NCI-H1694 treated with DMSO at 0.1 percent for 48 hours (cell line): ENCODE results near the gene MSS51.

Experiments used
- DNase-seq: peaks from one replicate; lab custom pipeline; 2025; lab: John Stamatoyannopoulos, UW

The MSS51 gene

DNA sequence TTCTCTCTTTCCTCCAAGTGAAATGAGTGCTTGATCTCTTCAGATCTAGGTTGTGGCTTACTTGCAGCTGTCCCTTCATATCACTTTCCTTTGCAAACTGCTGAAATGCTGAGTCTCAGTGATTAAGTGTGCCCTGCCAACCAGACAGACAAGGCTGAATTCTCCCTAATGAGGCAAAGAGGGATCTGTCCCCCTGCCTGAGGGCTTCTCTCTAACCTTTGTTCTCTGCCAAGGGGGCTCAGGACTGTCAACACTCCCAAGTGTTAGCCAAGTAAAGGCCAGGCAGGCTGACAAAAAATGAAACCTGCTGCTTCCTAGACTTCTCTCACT lies at the start of gene MSS51:
TSS of gene MSS51 (minus strand) at position 24 of the 330 bp plus-strand sequence. CDS start 5,277 bp downstream, outside the sequence.
- DNase-seq = no peak

DNA sequence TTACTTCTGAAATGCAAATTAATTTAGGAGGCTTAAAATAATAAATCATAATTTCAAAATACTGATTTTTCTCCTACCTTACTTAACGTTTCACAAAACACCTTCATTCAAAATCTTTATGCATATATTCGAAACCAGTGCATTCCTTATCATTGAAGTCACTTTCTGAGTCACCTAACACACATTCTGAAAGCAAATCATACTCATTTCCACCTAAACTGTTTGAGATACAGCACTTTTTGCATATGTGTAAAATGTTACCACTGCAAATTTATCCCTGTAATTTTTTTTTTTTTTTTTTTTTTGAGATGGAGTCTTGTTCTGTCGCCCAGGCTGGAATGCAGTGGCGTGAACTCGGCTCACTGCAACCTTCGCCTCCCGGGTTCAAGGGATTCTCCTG lies 46.8 kb upstream of the MSS51 start:
- no peak for DNase-seq

DNA sequence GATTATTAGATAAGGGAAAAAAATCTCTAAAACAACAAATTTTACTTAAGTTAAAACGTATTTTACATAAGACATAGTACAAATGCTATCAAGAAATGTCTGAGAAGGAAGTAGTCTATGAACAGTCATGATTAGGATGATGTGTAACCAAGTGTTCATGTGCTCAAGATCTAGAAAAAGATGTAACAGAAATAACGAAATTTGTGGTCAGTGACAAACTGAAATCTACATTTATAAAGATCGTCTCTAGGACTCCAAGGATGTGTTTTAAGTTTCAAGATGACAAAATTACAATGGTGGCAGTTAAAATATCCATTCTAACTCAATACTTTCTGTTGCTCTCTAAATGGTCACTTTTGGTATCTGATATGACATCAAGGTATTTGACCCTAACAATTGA lies 45.3 kb upstream of the MSS51 start:
- DNase-seq = no peak

DNA sequence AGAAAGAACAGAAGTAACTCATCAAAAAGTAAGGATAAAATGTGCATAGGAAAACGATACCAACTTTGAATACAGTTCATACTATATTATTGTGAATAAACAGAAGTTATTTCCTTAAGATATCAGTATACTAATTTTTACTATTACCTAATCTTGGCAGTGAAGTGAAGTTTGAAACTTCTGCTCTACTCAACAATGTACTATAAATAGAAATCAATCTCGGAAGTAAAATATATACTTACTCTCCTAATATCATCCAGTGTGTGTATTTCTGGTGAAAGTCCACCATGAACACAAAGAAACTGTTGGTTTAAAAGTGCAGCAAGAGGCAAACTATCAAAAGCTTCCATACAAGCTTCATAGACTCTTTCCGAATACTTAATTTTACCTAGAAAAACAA lies 37.9 kb upstream of the MSS51 start:
- DNase-seq = no peak

DNA sequence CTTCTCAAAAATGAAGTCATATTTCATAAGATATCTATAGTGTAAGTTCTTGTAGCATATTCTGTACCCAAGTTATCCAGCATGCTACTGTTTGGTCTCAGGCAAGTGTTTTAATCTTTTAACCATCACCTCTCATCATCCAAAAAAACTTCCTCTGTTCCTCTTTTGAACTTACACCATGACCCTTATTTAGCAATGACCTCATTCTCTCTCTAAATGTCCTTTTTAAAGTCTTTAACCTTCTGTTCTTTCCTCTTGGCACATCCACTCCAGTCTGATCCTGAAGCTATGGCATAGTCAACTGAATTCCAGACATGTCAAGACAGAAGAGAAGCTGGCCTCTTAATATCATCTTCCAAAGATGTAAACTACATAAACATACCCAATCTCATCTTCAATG lies 36.2 kb upstream of the MSS51 start:
- no peak for DNase-seq

DNA sequence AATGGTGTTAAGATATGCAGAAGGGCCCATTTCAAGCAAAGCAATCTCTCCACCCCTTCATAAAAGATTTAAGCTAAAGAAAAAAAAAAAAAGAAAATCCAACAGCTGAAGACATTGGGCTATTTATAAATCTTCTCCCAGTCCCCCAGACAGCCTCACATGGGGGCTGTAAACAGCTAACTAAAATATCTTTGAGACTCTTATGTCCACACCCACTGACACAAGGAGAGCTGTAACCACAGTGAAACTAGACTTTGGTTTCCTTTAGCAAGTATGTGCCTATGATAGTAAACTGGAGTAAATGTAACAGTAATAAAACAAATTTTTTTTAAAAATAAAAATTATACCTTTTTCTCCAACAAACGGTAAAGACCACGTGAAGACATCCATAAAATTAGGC lies 33.8 kb upstream of the MSS51 start:
- DNase-seq = no peak

DNA sequence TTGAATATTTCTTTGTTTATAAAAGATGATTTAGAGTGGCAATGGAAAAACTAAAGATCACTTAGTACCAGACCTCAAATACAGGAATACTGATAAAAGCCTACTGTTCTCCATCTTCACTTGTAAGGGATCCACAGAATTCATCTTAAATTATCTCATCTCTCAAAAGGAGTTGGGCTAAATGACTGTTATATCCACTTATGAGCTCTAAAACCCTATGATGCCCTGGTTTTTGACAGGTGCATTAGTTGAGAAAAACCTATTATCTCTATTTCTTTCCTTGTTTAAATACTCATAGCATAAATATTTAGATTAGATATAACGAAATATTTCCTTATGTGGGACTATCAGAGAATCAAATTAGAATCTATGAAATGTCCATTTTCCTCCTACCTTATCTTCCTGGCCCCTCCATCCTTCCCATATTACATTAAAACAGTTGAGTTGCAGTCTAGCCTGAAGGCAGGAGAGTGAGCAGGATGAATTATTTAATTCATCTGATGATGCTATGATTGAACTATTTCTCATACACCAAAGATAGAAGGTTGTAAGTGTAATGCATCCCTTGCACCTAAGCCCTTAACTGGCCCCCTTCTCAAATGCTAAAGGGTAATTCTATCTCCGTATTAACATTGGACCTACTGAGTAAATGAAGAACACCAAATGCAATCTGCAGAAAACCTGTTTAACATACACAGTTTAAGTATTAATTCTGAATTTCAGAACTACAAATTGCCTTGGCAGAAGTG lies 32.8 kb upstream of the MSS51 start:
- no peak for DNase-seq

DNA sequence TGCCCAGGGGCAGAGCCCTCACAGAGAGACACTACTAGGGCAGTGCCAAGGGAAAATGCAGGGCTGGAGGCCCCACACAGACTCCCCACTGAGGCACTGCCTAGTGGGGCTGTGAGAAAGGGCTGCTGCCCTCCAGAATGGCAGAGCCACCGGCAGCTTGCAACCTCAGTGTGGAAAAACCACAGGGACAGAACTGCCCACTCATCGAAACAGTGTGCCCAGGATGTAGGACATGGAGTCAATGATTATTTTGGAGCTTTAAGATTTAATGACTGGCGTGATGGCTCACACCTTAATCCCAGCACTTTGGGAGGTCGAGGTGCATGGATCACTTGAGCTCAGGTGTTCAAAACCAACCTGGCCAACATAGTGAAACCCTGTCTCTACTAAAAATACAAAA lies 27.5 kb upstream of the MSS51 start:
- no peak for DNase-seq

DNA sequence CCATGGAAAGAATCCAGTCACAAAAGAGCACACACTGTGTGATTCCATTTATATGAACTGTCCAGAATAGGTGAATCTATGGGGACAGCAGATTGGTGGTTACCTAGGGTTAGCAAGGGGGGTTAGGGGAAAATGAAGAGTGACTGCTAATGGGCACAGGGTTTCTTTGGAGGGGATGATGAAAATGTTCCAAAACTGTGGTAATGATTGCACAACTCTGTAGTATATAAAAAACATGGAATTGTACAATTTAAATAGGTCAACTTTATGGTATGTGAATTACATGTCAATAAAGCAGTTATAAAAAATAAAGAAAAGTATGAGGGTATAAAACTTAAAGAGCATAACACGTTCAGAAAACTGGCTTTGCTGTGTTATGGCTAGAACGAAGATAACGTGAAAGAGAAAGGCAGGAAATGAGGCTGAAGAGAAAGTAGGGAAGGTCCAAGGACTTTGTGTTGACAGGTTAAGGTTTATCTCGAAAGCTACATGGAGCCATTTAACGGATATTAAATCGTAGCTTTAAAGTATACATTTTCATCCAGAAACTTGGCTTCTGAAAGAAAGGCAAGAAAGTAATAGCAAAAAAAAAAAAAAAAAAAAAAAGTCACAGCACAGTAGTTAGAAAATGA lies 26.4 kb upstream of the MSS51 start:
- DNase-seq = no peak

DNA sequence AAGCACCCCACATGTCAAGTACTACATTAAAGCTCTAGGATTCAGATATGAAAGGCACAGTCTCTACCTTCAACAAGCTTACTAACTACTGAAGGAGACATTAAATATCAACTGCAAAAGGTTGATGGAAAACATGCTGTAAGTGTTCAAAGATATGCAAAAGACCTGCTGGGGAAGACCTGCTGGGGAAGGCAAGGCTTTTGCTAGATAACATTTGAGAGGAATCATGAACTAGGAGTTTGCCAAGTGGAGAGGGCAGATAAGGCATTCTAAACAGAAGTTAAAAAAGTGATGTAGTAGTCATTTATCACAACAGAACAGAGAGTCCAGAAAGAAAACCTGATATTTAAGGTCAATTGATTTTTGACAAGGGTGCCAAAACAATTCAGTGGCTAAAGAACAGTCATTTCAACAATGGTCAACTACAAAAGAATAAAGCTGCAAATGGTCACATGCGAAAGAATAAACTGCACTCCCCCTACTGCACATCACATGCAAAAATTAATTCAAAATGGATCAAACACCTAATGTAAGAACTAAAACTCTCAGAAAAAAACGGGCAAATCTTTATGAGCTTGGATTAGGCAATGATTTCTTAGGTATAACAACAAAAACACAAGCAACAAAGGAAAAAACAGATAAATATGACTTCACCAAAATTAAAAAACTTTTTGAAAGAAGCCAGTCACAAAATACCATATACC lies 23.0 kb upstream of the MSS51 start:
- no peak for DNase-seq

DNA sequence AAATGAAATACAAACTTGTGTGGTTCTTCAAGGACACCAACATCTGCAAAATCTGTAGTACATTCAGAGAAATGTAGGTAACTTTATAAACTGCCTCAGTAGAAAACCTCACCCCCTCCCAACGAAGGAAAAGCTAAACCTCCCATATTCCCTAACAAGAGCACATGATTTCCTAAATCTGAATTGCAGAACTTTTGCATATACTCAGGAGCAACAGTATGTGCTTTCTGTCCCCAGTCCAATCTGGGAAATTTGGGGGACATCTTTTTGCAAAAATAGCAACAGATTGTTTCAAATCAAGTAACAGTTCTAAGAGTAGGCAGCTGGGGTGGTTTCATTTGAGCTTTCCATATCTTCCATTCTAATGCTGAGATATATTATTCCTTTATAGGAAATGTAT lies 15.8 kb upstream of the MSS51 start:
- no peak for DNase-seq

DNA sequence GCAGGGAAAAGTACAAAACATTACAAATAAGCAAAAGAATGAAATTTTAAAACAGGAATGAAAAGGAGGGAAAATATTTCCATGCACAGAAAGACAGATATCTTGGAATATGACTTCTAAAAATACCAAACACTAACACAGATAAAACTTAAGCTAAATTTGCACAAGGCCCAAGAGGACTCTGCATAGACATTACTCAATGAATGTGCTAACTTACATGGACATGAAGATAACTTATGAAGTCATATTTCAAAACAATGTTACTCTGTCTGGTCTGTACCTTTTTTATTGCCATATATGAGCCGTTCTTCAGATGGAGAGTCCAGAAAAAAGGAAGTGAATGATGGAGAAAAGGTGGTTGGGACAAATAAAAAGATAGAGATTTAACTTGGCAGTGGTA lies 15.0 kb upstream of the MSS51 start:
- no peak for DNase-seq

DNA sequence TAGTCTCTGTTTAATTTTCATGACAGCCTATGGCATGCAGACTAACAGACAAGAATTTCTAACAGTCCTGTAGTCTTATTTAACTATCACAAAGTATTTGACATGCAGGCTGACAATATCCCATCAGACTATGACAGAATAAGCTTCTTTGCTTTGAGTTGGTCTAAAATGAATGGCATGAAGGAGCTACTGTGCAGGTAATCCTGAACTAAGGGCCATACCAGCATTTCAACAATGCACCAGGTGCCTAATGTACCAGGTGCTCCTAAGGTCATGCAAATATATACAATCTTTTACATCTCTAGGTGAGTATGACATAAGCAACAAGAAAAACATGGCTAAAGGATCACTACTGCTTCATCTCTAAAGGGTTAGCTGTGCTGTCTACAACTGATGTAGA lies 13.6 kb upstream of the MSS51 start:
- no peak for DNase-seq

DNA sequence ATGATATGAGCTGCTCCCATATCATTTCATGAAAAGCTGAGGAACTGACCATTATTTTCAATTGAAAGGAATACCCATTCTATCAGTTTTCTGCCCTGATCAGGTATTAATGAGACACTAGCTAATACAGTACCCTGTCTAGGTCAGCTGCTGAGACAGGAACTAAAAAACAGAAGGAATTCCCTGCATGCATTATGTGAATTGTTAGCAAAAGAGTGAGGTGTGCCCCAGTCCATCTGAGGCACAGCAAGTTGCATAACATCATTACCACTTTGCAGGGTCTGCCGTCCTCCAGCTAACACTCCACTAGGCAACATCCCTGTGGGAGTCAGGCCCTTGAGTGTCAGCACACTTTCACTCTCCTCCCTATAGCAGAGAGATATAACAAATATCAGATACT lies 11.1 kb upstream of the MSS51 start:
- DNase-seq = no peak

DNA sequence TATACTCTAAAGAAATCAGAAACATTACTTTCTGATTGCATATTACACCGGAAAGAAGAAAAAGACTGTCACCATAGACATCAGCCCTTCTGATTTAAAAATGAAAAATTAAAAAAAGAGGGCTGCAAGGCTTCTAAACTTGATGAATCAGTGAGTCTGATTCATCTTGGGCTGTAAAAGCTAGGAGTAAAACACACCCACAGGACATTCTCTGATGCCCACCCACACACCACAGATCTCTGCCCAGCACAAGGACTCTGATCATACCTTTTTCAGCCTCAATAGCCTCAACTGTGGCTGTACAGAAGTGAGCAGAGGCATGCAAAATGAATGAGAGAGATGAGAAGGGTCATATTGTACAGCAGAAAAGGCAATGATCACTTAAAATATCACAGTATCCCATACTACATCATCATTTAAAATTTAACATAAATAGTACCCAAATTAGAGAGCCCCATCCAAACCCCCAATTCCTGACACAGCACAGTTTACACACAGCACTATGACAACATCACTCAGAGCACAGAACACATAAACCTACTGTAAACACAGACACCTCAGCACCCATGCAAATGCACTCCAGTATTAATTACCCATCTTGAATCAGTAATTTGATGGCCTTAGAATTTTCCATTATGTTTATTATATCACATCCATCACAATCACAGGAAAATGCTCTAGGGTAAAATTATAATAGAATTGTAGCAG lies 6.4 kb upstream of the MSS51 start:
- DNase-seq = no peak

DNA sequence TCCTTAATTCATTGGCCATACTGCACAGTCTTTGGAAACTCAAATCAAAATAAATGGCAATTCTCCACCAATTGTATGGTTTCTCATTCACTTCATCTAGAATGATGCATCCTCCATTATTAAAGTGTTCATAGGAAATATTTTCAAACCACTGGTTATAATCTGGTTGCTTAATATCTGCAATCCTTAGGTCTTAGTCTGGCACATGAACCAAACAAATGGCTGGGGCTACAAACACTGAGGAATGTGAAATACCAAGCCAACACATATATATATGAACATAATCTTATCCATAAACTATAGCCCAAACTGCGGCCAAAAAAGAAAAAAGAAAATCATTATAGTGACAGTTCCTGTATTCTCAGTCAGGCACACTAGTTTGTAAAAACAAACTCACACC lies 5.7 kb upstream of the MSS51 start:
- no peak for DNase-seq

DNA sequence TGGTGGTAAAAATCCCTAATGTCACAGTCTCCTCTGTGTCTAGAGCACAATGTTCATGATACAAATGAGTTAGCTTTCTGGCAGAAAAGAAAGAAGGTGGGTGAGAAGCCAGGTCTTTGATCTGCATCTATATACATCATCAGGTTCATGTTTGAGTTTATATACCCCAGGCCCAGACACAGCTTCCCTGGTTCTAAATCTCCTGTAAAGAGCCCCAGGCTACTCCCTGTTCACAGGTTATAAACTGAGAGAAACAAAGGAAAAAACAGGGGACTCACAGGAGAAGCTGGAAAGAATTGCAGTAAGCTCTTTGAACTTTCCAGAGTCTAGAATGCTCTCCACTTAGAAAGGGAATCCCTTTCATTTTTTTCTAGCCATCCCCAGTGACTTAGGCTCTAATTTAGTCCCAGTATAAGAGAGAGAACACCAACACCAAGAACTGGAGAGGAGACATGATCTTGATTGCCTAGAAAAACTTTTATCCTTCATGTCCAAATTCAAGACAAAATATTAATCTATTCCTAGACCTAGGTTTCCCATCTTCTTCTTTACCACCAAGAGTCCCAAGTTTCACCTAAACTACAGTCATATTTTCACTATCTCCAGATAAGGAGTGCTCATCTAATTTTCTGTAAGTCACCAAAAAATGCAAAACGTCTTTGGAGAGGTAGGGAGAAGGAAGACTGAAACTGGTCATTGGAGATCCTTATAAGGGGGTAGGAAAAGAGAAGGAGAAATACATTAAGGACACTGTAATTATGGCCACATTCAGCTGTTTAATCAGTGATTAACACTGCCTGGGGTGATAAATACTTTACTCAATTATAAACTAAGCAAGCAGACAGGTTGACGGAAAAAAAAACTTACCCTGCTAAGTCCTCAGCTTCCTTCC lies 469 bp downstream of the MSS51 start:
- no peak for DNase-seq

DNA sequence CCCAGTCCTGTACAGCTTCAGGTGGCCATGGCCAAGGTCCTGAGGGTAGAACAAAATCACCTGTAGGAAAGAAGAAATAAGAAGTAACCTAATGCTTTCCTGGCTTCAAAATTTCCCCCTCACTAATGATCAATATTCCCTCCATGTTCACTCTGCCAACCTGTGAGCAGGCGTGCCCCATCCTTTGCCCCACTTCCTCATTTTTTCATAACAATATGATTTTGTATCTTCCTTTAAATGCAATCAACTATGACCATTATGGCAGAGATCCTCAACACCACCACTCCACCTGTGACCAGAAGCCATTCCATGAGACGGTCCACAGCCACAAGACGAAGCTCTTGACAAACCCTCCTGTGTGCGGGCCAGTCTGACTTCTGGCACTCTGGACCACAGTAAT lies 7.0 kb downstream of the MSS51 start:
- DNase-seq = no peak

DNA sequence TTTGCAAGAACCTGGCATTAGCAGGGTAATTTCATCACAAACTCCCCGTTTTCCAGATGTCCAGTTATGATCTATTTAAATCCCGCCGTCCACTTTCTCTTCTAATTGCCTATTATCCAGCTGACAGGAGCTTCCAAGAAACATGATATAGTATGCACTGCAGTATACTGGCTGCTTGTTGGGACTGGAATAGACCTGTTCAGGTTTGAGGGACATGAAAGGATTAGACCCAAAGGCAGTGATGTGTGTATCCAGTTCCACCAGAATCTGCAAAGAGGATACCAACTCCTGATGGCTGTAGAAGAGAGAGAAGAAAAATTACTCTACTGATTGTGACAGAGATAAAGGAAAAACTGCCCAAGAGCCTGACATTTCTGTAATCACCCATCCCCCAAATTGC lies 8.9 kb downstream of the MSS51 start:
- DNase-seq = no peak

DNA sequence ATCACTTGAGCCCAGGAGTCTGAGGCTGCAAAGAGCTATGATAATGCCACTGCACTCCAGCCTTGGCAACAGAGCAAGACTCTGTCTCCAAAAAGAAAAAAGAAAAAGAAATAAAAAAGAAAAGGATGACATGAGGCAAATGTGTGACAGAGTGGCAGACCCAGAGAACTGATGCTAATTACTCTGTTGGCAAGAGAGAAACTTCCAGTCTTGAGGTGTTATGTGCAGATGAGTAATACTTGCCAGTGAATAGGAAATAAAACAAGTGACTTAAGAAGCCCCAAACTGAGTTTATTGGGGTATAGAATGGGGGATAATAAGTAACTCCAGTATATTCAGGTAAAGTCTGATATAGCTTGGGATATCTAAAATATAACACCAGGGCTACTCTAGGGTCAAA lies 10.1 kb downstream of the MSS51 start:
- DNase-seq = no peak

DNA sequence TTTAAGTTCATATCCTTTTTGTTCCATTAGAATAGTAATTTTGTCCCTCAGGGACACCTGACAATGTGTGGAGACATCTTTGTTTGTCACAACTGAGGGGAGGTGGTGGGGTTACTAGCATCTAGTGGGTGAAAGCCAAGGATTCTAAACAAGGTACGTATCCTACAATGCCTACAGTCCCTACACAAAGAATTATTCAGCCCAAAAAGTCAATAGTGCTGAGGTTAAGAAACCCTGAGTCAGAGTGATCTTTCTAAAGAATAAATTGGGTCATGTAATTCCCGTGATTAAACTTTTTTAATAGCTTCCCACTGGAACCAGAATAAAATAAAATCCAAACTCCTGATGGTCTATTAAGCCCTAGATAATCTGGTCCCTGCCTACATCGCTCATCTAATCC lies 16.8 kb downstream of the MSS51 start:
- DNase-seq = no peak
